ENCODE results near the gene RPL18.

Gene RPL18

GRCh38 chr19:48629297-48629598, 10.3 kb upstream of the RPL18 start:
- no peak for FAIRE-seq

GRCh38 chr19:48628486-48629296, 9.7 kb upstream of the RPL18 start:
- no peak for FAIRE-seq

GRCh38 chr19:48627865-48628314, 8.9 kb upstream of the RPL18 start:
- FAIRE-seq: no peak

GRCh38 chr19:48627201-48627864, 8.4 kb upstream of the RPL18 start:
- FAIRE-seq: no peak

GRCh38 chr19:48625891-48626327, 6.9 kb upstream of the RPL18 start:
- no peak for FAIRE-seq

- no peak for FAIRE-seq
Observed at GRCh38 chr19:48624791-48625723, 6.1 kb upstream of the RPL18 start.

- peak; percentile 94 for FAIRE-seq
Observed at GRCh38 chr19:48624067-48624594, 5.2 kb upstream of the RPL18 start.

GRCh38 chr19:48623556-48624066, 4.6 kb upstream of the RPL18 start:
- FAIRE-seq: no peak

- FAIRE-seq: no peak
Observed at GRCh38 chr19:48619692-48620585, 961 bp upstream of the RPL18 start.

GRCh38 chr19:48618278-48618915, 581 bp downstream of the RPL18 start:
- no peak for FAIRE-seq

- no peak for FAIRE-seq
Observed at GRCh38 chr19:48617146-48617937, 1.6 kb downstream of the RPL18 start.

- FAIRE-seq: no peak
Observed at GRCh38 chr19:48616491-48617056, 2.4 kb downstream of the RPL18 start.

GRCh38 chr19:48616041-48616436, 2.9 kb downstream of the RPL18 start:
- no peak for FAIRE-seq

GRCh38 chr19:48615231-48616040, 3.5 kb downstream of the RPL18 start:
- FAIRE-seq: no peak

- no peak for FAIRE-seq
Observed at GRCh38 chr19:48614436-48615230, 4.3 kb downstream of the RPL18 start, which contains the start of gene FAM83E. TSS of gene FAM83E (minus strand) at chr19:48615076. CDS start at chr19:48613372, 1,704 bp downstream.

GRCh38 chr19:48613852-48614435, 5.0 kb downstream of the RPL18 start:
- no peak for FAIRE-seq

- no peak for FAIRE-seq
Observed at GRCh38 chr19:48613024-48613851, 5.7 kb downstream of the RPL18 start.

All from A204.1 (cell line).